ENCODE measurements around the gene VWDE.
"Not testable (repeated sequence)": the region's sequence is repeated elsewhere in the genome, so short reads cannot be mapped to it uniquely, and the experiment has no call there.

The VWDE gene

DNA sequence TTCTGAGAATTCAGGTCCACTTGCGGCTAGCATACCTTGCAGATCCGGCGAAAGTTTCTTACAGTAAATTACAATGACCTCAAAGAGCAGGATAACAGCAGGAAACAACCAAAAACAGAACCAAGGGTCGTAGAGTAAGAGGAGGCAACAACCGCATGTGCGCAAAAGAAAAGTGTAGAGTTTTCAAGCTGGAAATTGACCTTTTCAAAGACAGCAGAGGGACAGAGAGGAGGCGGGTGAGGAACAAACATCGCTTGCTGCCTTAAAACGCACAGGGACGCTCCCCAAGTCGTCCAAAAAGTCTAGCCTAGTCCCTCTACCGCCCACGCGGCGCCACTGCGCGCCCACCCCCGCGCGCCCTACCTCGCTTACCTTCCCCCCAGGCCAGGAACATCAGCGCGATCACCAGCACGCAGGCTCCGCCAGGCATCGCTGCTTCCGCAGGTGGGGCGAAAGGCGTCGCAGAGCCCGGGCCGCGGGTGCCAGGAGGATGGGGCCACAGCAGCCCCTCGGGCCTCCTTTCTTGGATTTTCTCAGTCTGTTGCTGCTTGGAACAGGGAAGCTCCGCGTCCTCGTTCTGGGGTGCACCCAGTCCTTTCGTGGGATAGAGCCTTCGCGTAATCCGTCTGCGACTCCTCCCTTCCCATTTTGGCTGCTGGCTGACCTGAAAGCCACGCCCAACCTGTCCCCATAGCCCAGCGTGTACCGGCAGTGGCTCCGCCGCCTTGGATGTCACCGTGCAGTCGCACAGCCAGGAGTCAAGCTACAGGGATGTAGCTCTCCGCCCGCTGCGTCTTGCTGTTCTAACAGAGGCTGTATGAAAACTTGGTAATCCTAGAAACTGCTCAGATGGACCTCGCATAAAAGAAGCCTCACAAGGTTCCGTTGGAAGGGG, at the start of gene VWDE:
VWDE (minus strand) TSS at position 579 of the 895 bp plus-strand sequence; CDS start at position 430, 149 bp downstream.
- H3K27me3 Mint-ChIP-seq = peaks cover 27% of the 10 kb centered on the region
- H3K36me3 Mint-ChIP-seq = no peaks in the 10 kb centered on the region
- H3K27ac Mint-ChIP-seq = no peak within 1 kb of the TSS
- H3K9me3 Mint-ChIP-seq = peaks cover 5% of the 10 kb centered on the region
- H3K4me3 Mint-ChIP-seq = peak within 1 kb of the TSS; percentile 69
- peaks cover 13% of the 10 kb centered on the region for H3K4me1 Mint-ChIP-seq
- ATAC-seq = peak; percentile 70

DNA sequence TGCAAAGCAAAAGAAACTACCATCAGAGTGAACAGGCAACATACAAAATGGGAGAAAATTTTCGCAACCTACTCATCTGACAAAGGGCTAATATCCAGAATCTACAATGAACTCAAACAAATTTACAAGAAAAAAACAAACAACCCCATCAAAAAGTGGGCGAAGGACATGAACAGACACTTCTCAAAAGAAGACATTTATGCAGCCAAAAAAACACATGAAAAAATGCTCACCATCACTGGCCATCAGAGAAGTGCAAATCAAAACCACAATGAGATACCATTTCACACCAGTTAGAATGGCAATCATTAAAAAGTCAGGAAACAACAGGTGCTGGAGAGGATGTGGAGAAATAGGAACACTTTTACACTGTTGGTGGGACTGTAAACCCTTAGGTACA, 49.5 kb upstream of the VWDE start:
- not testable (repeated sequence) for ATAC-seq, H3K27me3 Mint-ChIP-seq, H3K4me3 Mint-ChIP-seq, H3K36me3 Mint-ChIP-seq, H3K9me3 Mint-ChIP-seq, H3K27ac Mint-ChIP-seq, H3K4me1 Mint-ChIP-seq

DNA sequence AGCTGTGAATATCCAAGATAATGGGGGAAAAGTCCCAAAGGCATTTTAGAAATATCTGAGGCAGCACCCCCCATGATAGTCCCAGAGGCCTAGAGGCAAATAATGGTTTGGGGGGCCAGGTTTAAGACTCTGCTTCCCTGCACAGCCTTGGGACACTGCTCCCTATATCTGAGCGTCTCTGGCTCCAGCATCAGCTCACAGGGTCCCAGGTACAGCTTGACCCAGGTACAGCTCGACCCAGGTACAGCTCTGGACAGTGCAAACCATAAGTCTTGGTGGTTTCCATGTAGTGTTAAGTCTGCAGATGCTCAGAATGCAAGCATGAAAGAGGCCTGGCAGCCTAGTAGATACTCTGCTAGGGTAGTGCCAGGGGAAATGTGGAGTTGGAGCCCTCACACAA, 47.0 kb upstream of the VWDE start:
- no peak overlapping the region for H3K27ac Mint-ChIP-seq
- no peaks in the 10 kb centered on the region for H3K27me3 Mint-ChIP-seq
- H3K4me3 Mint-ChIP-seq = no peak overlapping the region
- no peaks in the 10 kb centered on the region for H3K4me1 Mint-ChIP-seq
- ATAC-seq = peak; percentile 51
- peaks cover 5% of the 10 kb centered on the region for H3K9me3 Mint-ChIP-seq
- H3K36me3 Mint-ChIP-seq = no peaks in the 10 kb centered on the region

DNA sequence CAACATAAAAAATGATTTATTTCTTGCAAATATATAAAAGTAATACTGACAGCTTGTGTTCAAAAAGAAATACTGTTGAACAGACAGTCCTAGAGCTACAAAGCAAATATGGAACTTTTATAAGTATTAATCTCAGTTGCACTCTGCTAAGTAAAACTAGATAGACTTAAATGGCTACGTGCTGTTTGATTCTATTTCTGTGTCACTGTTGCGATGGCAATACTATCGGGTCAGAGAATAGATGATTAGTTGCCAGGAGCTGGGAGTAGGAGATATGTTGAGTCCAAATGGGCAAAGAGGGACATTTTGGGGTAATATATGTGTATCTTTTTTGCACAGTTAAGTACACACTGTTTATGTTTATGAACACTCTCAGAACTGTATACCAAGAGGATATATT, 41.1 kb upstream of the VWDE start:
- Mint-ChIP-seq H3K27me3 (no peaks in the 10 kb centered on the region), H3K4me3 (no peak overlapping the region), H3K36me3 (no peaks in the 10 kb centered on the region), H3K4me1 (no peaks in the 10 kb centered on the region), H3K9me3 (peaks cover under 1% of the 10 kb centered on the region), H3K27ac (no peak overlapping the region)
- ATAC-seq = no peak

DNA sequence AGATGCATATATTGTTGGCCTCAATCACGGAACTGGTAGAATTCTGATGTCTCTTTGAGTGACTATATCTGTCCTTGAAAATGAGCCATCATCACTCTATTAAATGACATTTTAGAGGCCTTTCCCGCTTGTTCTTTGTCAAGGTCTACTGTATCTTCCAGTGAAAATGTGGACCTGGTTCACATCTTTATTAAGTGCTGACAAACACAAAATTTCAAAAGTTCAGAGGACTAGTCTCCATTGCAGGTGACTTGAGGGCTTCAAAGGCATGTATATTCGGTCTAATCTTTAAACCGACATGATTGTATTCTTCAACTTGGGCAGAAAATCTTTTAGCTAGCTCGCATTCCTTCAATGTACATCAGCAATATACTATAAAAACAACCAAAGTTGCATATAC, 36.6 kb upstream of the VWDE start:
- ATAC-seq = no peak

DNA sequence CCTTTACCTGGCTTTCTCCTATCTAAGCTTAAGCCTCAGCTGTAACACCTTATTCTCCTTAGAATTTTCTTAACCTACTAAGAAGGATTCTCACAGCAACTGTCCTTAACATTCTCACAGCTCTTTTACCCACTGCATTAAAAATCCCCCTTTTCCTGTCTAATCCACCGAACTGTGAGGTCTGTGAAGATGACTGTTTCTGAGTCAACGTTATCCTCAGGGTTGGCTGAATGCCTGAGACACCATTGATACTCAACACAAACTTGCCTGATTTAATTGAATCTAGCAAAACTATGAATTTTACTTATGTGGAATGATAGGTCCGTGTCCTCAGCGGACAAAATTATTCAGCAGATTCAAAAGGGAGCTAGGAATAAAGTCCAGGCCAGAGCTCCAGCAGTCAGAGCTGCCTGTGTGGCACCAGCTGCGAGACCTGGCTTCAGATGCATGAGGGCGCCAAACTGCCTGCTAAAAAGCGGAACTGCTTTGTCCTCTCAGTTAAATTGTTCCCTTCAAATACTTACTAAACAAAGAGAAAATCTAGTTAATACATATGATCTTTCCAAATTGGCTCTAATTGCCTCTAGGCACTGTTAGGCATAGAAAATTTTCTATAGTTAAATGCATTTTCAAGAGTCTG, 33.4 kb upstream of the VWDE start:
- Mint-ChIP-seq H3K27me3 (peaks cover 11% of the 10 kb centered on the region), H3K4me1 (no peaks in the 10 kb centered on the region), H3K4me3 (no peak overlapping the region), H3K27ac (no peak overlapping the region), H3K36me3 (no peaks in the 10 kb centered on the region), H3K9me3 (no peaks in the 10 kb centered on the region)
- no peak for ATAC-seq

More for the DNA sequence above, 36.6 kb upstream of the VWDE start:
- no peak overlapping the region for H3K27ac Mint-ChIP-seq
- no peaks in the 10 kb centered on the region for H3K36me3 Mint-ChIP-seq
- H3K9me3 Mint-ChIP-seq = no peaks in the 10 kb centered on the region
- H3K4me1 Mint-ChIP-seq = no peaks in the 10 kb centered on the region
- no peak overlapping the region for H3K4me3 Mint-ChIP-seq
- H3K27me3 Mint-ChIP-seq = peaks cover 11% of the 10 kb centered on the region

DNA sequence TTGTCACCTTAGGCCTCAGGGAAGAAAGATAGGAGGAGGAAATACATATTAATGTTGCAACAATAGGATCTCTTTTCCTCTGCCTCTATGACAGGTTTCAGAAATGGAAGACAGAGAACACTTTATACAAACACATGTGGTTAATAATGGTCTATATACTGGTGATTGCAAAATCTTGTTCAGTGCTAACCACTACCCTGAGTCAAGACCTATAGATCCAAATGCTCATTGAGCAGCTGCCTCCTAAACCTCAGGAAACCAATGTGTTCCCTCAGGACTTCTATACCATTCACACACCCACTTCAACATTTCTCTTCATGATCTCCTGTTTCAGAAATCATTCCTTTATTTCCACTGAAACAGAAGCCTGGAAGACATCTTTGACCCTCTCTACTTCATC, 32.5 kb upstream of the VWDE start:
- no peaks in the 10 kb centered on the region for H3K9me3 Mint-ChIP-seq
- H3K36me3 Mint-ChIP-seq = no peaks in the 10 kb centered on the region

DNA sequence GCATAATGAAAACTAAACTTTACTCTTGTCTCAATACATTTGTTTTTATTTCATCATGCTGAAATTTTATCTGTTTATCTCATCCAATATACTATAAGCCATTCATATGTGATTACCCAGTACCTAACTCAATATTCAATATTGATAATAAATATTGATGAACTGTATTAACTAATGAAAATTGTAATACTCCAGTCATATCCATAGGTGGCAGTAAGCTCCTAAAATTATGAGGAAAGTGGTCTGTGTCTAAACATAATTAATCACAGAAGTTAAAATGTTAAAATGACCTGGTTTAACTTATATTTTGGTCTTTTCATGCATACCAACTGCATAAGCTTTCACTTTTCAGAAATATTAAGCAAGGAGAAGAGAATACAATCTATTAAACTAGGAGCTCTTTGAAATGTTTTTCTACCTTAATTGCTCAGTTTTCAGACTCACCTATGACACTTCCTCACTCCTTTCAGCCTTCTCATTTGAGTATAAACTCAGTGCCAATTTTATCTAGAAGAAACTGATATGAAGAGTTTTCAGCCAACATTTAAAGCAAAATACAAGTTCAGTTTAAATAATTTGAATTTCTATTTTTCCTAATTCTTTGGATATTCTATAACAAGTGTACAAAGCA, 30.5 kb upstream of the VWDE start:
- H3K27ac Mint-ChIP-seq = no peak overlapping the region

More for the DNA sequence above, 32.5 kb upstream of the VWDE start:
- no peak for ATAC-seq
- no peak overlapping the region for H3K4me3 Mint-ChIP-seq
- H3K27me3 Mint-ChIP-seq = peaks cover 11% of the 10 kb centered on the region
- H3K4me1 Mint-ChIP-seq = no peaks in the 10 kb centered on the region
- H3K27ac Mint-ChIP-seq = no peak overlapping the region

DNA sequence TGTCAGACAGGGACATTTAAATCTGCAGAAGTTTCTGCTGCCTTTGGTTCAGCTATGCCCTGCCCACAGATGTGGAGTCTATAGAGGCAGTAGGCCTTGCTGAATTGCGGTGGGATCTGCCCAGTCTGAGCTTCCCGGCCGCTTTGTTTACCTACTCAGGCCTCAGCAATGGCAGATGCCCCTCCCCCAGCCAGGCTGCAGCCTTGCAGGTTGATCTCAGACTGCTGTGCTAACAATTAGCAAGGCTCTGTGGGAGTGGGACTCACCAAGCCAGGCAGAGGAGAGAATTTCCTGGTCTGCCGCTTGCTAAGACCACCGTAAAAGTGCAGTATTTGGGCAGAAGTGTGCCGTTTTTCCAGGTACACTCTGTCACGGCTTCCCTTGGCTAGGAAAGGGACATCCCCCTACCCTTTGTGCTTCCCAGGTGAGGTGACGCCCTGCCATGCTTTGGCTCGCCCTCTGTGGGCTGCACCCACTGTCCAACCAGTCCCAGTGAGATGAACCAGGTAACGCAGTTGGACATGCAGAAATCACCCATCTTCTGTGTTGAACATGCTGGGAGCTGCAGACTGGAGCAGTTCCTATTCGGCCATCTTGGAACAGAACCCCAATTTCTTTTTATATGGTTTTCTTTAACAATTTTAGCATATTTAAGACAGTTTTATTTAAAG, 28.4 kb upstream of the VWDE start:
- H3K4me1 Mint-ChIP-seq = no peaks in the 10 kb centered on the region
- H3K9me3 Mint-ChIP-seq = peaks cover 4% of the 10 kb centered on the region
- no peak overlapping the region for H3K27ac Mint-ChIP-seq
- H3K27me3 Mint-ChIP-seq = peaks cover 11% of the 10 kb centered on the region
- no peaks in the 10 kb centered on the region for H3K36me3 Mint-ChIP-seq
- no peak overlapping the region for H3K4me3 Mint-ChIP-seq
- no peak for ATAC-seq

More for the DNA sequence above, 30.5 kb upstream of the VWDE start:
- no peaks in the 10 kb centered on the region for H3K4me1 Mint-ChIP-seq
- H3K9me3 Mint-ChIP-seq = no peaks in the 10 kb centered on the region
- no peak overlapping the region for H3K4me3 Mint-ChIP-seq
- ATAC-seq = no peak
- H3K27me3 Mint-ChIP-seq = peaks cover 11% of the 10 kb centered on the region
- H3K36me3 Mint-ChIP-seq = no peaks in the 10 kb centered on the region

DNA sequence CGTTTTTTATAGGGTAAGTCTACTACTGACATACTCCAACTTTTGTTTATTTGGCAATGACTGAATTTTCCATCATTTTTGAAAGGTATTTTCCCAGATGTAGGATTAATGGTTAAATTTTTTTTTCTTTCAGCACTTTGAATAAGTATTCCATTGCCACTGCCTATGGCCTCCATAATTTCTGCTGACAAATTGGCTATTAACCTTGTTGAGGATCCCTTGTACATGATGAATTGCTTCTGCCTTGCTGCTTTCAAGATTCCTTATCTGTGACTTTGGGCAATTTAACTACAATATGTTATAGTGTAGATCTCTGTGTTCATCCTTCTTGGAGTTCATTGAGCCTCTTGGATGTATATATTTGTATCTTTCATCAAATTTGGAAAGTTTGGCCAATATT, 21.6 kb upstream of the VWDE start:
- H3K4me1 Mint-ChIP-seq = no peaks in the 10 kb centered on the region
- no peak overlapping the region for H3K4me3 Mint-ChIP-seq
- H3K27me3 Mint-ChIP-seq = no peaks in the 10 kb centered on the region
- H3K36me3 Mint-ChIP-seq = no peaks in the 10 kb centered on the region
- H3K27ac Mint-ChIP-seq = no peak overlapping the region
- peaks cover 7% of the 10 kb centered on the region for H3K9me3 Mint-ChIP-seq
- no peak for ATAC-seq

DNA sequence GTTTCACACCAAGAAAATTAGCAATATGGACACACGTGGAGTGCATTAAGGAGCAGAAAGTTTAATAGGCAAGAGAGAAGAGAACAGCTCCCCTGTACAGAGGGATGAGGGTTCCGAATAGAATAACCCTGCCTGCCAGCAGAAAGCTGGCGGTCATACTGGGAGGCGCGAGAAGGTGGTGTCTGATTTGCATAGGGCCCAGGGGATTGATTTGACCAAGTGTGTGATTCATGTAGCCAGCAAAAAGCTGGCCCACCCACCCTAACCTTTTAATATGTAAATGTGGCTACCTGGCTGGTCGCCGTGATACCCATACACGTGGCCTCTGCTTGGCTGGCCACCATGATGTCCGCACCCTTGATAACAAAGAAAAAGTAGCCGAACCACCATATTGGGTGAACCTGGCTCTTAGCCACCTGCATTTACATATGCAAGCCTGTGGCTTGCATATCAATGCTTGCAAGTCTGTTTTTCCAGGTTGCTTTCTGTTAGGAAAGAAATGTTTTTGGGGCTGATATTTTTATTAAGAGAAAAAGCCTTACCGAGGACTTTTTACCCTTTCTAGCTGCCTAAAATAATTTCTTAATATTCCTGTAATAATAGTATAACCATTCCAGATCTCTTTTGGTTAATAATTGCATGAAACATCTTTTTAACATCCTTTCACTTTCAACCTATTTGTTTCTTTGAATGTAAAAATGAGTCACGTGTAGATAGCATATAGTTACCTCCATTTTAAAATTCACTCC, 20.5 kb upstream of the VWDE start:
- no peak overlapping the region for H3K4me3 Mint-ChIP-seq
- peaks cover 7% of the 10 kb centered on the region for H3K9me3 Mint-ChIP-seq
- no peaks in the 10 kb centered on the region for H3K27me3 Mint-ChIP-seq
- no peaks in the 10 kb centered on the region for H3K36me3 Mint-ChIP-seq
- H3K4me1 Mint-ChIP-seq = no peaks in the 10 kb centered on the region
- H3K27ac Mint-ChIP-seq = no peak overlapping the region
- no peak for ATAC-seq

DNA sequence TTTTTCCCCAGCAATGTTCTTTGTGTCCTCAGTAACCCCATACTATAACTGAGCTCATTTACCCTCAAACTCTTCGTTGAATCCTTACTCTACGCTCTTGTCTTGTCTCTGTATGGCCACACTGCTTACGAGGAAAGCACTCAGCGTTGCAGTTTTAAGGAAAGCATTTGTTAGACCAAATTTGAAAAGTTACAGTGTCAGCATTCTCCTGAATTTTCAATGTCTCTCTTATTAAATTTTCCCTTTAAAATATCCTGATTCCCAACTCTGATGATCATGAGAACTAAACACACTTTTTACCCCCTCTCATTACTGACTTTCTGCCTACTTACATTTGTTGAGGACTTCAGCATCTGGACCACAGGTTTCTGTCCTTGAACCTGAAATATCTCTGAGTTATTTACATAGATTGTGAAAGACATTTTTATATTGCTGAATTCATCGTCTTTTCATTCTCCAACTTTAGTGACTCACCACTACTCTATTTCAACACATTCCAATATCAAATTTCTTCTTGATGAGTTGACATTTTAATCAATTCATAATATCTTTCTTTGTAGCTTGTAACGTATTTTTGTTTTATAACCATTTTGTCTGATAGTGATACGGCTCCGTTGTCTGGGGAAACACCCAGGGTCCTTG, 19.8 kb upstream of the VWDE start:
- H3K36me3 Mint-ChIP-seq = no peaks in the 10 kb centered on the region
- no peak for ATAC-seq
- peaks cover 7% of the 10 kb centered on the region for H3K9me3 Mint-ChIP-seq
- H3K4me3 Mint-ChIP-seq = no peak overlapping the region
- no peaks in the 10 kb centered on the region for H3K4me1 Mint-ChIP-seq
- H3K27ac Mint-ChIP-seq = no peak overlapping the region
- H3K27me3 Mint-ChIP-seq = no peaks in the 10 kb centered on the region

DNA sequence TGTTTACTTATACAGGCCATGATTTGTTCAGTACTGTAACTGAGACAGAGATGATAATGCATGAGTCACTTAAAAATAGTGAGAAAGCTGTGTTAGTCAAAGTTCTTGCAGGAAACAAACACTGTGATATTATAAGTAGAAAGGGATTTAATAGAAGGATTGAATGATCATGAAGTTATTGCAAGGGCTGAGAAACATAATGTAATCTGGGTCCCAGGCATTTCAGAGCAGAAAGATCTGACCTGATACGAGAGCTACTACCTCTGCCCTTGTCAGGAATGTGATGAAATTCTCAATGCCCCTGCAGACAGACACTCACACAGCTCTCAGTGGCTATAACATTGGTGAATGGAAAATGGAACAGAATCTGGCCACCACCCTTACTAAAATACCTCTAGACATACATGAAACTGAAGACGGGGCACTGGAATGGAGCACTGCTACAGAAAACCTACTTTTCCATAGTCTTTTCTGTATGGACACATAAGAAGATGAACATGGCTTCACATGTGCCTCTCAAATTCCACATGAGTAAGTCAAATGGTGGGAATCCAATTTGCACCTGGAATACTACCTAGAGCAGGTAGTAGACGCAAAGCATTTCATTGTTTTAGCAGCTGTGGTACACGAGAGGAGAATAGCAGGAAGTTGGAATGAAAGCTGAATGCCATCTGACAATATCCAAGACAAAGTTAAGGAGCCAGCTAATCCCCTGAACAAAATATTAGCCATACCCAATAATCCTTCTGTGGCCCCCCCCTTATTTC, 19.1 kb upstream of the VWDE start:
- no peaks in the 10 kb centered on the region for H3K27me3 Mint-ChIP-seq
- H3K36me3 Mint-ChIP-seq = no peaks in the 10 kb centered on the region
- H3K4me3 Mint-ChIP-seq = no peak overlapping the region
- no peak for ATAC-seq
- H3K9me3 Mint-ChIP-seq = peaks cover 3% of the 10 kb centered on the region
- no peaks in the 10 kb centered on the region for H3K4me1 Mint-ChIP-seq
- H3K27ac Mint-ChIP-seq = no peak overlapping the region

DNA sequence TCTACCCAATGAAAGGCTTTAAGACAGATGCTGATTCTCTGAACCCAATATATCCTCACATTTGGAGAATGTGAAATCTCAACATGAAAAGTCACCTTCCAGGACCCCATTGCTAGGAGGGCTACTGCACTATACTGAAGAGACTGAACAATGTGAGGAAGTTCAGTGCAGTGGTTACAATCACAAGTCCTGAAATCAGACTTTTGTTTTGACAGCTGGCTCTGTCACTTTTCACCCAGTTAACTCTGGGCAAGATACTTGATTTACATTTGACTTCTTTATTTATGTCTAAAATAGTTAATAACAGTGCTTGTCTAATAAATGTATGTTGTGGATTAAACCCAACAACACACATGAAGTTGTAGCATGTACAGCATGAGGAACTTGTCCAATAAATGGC, 14.8 kb upstream of the VWDE start:
- Mint-ChIP-seq H3K4me3 (no peak overlapping the region), H3K27me3 (no peaks in the 10 kb centered on the region), H3K9me3 (peaks cover 5% of the 10 kb centered on the region)

More for the DNA sequence above, 14.8 kb upstream of the VWDE start:
- Mint-ChIP-seq H3K4me1 (no peaks in the 10 kb centered on the region), H3K27ac (no peak overlapping the region), H3K36me3 (no peaks in the 10 kb centered on the region)
- ATAC-seq = no peak

Data from stimulated activated memory B cell treated with anti-CD40 and anti-IgM and Interleukin-4, amounts not matched to agents 10 μg/mL and 1 μg/mL and 100 μg/mL, for 72 hours (primary cell).